Measurements from ENCODE around the gene CEP164. TPM values are rescaled to one million over a fixed set of nuclear protein-coding genes. Genes with fewer than 3 reads are reported as not detected.
A peak's percentile ranks its signal among the peaks of the same experiment; 100 is the strongest.
"Not testable (repeated sequence)": the region's sequence is repeated elsewhere in the genome, so short reads cannot be mapped to it uniquely, and the experiment has no call there.

Gene CEP164
- polyA plus RNA-seq, 1 donor = 37.4 TPM

DNA sequence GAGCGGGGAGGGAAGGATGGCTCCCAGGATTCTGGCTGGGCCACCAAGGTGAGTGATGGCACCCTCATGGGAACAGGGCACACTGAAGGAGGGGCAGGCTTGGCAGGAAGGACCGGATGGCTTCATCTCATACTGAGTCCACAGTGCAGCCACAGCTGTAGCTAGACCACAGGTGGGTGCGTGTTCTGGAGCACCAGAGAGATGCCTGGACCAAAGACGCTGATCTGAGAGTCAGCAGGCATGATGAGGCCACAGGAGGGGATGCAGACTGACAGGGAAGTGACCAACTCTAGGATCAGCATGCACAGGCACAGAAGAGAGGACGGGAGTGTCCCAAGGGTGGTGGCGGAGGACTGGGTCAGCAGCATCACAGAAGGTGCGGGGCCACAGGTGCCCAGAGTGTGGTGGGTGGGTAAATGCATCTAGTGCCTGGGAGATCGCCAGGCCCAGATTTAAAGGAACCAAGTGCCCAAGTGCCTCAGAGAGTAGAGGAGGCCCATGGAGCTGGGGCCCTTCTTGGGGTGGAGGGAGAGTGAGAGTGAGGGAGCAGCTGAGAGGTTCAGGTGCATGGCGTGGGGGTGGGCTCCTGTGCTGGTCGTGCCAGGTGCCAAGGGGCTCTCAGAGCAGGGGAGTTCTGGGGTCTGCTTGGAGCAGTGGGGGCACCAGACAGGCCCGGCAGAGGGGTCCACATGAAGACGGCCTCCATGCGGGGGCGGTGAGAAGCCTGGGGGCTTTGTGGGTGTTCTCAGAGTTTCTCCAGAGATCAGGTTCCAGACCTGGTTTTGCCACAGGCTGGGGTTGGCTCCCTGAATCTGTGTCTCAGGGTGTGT, 113.7 kb downstream of the CEP164 start:
- no peak for DNase-seq

- DNase-seq = no peak
These were observed 114.6 kb downstream of the CEP164 start for GRCh38 chr11:117442049-117442868.

GRCh38 chr11:117442869-117443239, 115.2 kb downstream of the CEP164 start:
- no peak for DNase-seq

- peak; percentile 64 for DNase-seq
These were observed 115.9 kb downstream of the CEP164 start for GRCh38 chr11:117443266-117444186.

GRCh38 chr11:117444256-117444655, 116.6 kb downstream of the CEP164 start:
- no peak for DNase-seq

DNA sequence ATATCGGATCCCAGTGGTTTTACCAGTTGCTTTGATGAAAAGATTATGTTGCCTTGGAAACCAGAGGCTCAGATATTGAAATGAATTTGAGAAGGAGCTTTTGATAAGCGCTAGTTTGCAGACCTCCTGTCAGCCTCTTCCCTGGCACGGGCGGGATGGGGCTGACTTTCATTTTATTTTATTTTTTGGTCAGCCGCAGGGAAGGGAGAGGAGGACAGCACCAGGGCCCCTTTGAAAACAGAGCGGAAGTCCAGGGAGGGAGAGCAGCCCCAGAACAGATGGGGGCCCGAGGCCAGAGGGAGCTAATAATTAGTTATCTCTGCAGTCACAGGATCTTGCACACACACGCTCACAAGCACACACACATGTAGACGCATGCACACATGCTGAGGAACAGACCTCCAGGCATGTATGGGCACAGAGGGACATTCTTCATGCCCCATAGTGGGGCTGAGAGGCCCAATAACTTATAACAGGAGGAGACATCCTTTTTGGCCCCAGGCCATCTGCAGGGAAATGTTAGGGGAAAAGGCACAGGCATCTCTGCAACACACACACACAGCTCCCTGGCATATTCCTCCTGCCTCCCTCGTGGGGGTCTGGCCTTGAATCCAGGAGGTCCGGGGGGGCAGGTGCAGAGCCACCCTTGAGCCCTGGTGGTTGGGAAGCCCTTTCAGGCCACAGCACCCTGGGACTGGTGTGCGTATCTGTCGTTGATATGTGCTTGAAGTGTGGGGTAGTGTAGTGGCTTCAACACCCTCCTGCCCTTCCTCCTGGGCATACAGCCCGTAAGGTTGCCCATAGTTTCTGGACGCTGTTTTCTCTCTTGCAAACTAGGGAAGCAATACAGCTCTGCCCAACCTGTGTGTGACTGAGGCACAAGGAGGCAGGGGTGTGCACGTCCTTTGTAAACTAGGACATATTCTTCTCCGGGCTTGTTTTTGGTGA, 117.3 kb downstream of the CEP164 start:
- DNase-seq = no peak

DNA sequence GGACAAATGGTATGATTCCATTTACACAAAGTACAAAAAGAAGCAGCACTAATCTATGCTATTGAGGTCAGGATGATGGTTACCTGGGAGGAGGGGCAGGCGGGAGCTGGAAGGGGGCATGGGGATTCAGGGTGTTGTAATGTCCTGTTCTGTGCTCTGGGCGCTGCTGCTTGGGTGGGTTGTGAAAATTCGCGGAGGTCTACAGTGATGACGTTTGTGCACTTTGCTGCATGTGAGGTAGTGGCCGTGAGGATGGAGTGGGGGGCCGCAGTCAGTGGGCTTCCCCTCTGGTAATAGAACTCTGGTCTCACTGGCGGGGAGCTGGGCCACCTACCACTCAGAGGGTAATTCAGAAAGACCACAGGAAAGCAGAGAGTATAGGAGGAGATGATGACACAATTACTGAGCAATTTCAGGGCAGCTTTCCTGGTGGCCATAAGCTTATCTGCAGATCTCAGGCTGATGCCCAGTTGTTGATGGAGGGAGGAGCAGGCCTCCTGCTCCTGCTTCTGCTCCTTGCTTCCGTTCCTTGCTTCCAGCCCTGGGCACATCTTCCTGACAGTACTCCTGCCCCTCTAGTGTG, 121.5 kb downstream of the CEP164 start:
- DNase-seq = no peak

DNA sequence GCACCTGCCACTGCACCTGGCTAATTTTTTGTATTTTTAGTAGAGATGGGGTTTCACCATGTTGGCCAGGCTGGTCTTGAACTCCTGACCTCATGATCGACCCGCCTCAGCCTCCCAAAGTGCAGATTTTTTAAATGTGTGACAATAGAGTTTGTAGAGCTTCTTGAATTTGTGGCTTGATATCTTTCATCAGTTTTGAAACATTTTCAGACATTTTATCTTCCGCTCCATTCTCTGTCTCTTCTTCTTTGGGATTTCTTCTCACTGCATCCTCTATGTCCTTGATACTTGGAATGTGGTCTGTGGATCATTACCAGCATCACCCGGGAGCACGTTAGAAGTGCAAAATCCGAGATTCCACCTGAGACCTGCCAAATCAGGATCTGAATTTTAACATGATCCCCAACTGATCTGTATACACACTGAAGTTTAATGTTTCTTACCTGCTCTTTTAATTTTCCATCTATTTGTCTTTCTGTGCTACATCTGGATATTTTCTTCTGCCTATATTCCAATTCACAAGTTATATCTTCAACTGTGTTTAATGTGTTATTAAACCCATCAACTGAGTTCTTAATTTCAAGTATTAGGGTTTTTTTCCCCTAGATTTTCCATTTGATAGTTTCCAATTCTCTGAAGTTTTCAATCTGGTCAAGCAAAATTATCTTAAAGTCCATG, 126.4 kb downstream of the CEP164 start:
- no peak for DNase-seq

DNA sequence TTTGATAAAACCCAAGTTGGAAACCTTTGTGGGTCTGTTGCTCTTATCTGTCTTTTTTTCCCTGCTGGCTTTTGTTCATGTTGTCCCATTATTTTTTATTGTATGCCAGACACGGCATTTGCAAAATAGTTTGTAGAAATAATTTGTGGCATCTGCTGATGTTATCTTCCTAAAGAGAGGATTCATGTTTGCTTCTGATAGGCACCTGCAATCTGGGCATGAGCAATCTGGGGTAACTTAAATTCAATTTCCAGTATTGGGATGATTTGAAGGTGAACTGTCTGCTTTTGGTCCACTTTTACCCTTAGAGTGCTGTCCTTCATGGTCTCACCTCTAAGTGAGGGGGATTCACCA, 126.9 kb downstream of the CEP164 start:
- DNase-seq = no peak

DNA sequence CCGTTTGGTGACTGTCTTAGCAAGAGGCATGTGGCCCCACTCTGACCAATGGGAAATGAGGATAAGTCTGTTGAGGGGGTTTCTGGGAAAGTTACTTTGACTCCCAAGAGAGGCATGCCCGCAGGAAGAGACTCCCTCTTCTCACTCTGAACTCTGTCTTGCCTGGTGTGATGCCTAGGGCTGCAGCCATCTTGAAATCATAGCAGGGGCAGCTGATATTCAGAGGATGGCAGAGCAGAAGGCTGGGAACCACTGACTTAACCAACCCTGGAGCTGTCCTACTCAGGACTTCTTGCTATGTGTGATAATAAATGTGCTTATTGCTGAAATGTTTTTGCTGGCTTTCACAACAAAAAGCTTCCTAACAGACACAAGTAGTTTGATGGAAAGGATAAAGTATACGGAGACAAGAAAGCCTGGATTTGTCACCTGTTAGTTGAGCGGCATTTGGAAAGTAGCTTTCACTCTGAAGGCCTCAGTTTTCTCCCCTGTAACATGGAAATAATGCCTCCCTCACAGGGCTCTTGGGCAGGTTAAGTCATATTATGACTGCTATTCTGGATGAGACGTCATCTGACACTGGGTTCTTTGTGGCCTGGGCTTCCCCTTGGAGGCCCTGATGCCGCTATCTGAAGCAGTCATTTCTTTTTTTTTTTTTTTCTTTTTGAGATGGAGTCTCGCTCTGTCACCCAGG, 128.5 kb downstream of the CEP164 start:
- DNase-seq = no peak

DNA sequence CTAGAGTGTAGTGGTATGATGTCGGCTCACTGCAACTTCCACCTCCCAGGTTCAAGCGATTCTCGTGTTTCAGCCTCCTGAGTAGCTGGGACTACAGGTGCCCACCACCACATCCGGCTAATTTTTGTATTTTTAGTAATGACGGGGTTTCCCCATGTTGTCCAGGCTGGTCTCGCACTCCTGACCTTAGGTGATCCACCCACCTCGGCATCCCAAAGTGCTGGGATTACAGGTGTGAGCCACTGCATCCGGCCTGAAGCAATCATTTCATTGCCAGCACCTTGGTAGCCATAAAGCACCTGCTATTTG, 129.0 kb downstream of the CEP164 start:
- DNase-seq = not testable (repeated sequence)

- DNase-seq = no peak
These were observed 129.6 kb downstream of the CEP164 start for GRCh38 chr11:117457031-117457785.

- no peak for DNase-seq
These were observed 130.2 kb downstream of the CEP164 start for GRCh38 chr11:117457835-117458234.

- DNase-seq = no peak
These were observed 130.8 kb downstream of the CEP164 start for GRCh38 chr11:117458275-117459122.

GRCh38 chr11:117459123-117459978, 131.7 kb downstream of the CEP164 start:
- no peak for DNase-seq

DNA sequence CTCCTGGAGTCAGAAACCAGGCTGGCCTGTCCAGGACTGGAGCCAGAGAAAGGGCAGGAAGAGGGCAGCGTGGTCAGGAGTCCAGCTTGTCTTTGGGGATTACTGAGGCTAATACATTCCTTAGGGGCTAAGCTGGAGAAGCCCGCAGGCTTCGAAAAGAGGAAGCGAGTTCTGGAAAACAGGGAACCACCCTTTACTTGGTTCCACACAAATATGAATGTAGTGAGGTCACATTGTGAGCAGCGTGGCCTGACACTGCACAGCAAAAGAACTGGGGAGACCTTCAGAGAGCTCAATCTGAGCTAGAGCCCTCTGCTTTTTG, 132.3 kb downstream of the CEP164 start:
- no peak for DNase-seq
